Stimulated activated CD4-positive, alpha-beta T cell treated with anti-CD3 and anti-CD28 coated beads, TNF-alpha, amount 100 ng/mL, for 24 hours (primary cell): ENCODE data around the gene TBX4.

Source experiments
- DNase-seq, 3 experiments: peaks; one replicate each; pipeline ENCODE4 v3.0.0-alpha.2; 2020; ENCODE audit warnings: low read depth in 3 of 3

The TBX4 gene

DNA sequence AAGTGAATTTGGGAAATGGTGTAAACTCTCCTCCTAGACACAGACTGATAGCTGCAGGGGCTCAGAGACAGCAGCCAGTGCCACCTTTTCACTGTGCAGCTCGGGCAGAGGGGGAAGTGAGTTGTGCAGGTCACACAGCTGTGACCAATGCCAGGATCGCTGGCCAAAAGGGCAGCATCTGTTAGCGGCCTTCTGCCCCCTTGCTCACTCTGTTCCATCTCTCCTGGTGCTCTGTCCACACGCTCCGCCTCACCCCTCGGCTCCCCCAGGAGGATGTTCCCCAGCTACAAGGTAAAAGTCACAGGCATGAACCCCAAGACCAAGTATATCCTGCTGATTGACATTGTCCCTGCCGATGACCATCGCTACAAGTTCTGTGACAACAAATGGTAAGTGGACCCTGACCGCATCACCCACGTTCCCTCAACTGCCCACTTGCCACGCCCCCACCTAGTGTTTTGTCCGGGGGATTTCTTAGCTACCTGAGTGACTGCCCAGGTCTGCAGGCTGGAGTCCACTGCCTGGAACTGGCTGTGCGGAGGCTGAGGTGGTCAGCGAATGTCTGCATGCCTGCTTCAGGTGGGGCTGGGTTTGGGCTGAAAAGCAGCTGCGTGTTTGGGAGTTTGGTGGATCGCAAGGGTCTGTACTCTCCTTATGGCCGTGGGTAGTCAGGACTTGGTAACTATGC lies 13.5 kb downstream of the TBX4 start:
- DNase-seq: no peak

DNA sequence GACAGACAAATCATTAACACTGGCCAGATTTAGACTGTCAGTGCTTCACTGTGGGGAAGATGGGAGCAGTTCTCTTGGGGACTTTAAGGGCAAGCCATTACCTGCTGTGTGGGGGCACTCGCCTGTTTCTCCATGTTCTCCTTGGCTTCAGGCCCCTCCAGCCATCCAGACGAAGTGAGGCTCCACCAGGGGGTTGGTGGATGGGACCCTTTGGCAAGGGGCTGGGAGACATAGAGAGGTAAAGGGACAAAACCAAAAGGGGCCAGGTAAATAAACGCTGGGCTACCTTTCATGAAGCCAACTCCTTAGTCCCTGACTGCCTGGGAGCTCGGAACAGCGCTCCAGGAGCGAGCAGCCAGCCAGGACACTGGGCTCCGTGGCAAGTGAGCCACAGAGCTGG lies 14.0 kb downstream of the TBX4 start:
- no peak for DNase-seq

DNA sequence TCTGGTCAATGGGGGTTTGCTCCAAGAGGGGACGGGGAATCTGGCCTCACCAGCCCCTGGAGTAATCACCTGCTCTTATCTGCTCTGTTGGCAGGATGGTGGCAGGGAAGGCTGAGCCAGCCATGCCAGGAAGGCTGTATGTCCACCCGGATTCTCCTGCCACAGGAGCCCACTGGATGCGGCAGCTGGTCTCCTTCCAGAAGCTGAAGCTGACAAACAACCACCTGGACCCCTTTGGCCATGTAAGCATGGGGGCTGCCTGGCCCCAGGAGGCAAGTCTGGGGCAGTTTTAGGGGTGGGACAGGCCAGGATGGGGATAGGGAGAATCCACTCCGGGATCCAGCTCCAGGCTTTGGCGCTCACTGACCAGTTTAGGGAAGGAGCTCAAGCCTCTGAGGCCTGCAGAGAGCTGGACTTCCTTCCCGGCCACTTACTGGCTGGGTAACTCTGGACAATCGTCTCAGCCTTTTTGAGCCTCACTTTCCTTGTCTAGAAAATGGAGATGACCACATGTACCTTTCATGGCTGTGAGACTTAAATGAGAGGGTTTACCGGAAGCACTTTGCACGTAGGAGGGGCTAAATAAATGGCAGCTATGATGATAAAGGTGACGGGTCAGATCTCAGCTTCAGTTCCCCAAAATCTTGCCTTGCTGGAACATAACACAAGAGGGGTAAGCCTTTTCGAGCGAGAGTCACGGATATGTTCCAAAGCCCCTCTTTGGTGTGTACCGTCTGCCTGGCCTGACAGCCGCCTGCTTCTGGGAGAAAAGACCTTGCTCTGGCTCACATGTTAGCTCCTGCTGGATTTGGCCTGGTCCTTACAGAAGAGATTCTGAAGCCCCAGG lies 15.4 kb downstream of the TBX4 start:
- no peak for DNase-seq

DNA sequence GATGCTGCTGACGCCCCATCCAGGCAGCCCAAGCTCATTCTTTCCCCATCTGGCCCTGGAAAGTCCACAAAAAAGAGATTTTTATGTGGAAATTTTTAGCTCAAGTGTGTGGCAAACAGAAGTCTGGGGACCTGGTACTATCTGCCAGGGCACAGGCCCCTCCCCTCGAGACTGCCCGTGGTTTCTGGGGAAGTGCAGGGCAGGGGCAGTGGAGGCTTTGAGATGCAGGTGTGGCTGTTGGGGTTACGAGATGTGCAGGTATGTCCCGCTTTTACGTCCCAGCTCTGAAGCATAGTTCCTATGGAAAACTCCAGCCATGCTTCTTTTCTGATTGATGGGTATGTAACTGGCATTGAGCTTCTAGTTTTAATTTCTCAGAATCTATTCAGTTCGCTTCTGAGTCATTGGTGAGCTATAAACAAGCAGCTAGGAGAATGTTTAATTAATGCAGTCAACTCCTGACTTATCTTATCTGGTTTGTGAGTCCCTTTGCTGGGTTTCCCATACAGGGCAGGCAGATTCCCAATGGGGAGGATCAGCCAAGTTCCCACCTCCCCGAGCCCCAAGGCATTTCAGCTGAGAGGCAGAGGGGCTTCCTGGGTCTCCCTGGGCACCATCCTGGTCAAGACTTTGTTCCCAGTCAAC lies 16.2 kb downstream of the TBX4 start:
- DNase-seq: no peak

DNA sequence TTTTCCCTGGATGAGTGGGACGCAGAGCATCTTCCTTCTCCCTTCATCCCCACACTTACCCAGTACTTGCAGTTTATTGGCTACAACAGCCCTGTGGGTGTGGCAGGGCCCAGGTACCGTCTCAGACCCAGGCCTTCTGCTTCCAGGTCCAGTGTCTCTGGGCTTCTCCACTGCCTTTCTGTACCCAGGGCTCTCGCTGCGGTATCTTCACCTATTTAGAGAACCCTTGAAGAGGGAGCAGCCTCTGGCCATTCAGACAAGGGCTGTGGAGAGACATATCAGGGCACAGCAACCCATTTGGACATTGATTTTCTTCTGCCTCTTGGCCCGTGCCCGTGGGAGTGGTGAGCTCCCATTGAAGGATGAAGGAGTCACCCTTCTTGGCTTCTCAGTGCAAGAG lies 17.3 kb downstream of the TBX4 start:
- DNase-seq: no peak

DNA sequence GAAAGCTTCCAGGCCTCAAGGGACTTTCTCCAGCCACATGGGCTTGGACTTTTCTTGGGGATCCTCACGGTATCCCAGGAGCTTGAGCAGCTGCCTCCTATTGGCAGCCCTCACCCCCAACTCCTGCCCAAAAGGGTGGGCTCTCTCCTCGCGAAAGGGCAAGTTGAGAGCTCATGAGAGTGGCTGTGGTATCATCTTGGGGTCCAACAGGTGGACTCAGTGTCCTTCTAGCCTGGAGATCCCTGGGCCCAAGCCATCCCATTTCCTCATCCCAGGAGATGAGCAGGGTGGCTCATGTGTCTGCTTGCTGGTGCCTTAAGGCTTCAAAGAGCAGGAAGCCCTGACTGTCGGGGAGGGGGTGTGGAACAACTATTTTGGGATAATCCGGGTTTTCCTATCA lies 17.7 kb downstream of the TBX4 start:
- DNase-seq: no peak

DNA sequence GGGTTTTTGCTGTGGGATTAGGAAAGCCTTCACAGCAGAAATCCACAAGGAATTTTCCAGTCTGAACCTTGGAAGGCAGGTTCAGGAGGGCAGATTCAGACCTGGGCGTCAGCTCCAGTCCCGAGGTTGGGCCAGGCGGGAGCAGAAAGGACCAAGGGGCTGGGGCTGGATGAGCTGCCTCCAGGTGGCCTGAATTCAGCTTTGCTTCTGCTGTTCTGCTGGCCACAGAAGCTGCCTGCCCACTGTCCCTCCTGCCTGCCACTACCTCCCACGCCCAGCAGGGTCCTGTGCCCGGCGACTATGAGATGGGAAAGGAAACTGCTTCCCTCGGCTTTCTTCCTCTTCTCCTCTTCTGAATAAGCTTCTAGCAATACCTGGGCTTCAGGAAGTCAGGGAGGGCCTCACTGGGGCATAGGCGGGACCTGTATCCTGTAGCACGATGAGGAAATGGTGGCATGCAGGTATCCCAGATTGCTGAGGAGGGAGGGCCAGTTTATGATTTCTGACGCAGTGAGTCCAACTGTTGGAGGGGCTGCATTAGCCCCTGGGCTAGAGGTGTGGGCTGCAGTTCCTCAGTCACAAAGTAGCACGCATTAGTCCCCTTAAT lies 18.4 kb downstream of the TBX4 start:
- DNase-seq: no peak

DNA sequence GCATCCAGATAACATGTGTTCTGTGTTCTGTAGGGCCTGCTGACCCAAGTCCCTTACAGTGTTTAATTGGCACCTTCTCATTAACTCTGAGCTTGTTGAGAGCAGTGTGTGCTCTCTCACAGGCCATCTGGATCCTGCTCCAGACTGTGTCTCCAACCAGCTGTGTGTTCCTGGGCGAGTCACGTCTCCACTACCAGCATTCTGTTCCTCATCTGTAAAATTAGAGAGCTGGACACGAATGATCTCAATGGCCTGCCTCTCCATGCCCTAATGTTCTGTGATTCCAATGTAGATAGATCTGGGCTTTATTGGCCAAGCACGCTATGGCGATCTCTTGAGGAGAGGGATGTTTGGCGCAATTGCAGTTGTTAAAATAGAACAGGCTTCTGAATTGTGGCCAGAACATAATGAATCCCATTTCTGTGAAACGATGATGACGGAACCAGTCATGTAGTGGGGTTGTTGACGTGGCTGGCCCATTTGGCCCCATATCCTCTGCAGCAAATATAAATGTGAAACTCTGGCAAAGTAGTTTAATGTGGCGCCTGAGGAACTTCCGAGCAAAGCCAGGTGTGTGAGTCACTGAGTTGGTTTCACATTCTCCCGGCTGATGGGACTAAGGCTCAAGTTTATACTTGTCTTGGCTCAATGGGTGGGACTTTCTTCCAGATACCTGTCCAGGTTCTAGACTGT lies 22.2 kb downstream of the TBX4 start:
- DNase-seq: no peak

DNA sequence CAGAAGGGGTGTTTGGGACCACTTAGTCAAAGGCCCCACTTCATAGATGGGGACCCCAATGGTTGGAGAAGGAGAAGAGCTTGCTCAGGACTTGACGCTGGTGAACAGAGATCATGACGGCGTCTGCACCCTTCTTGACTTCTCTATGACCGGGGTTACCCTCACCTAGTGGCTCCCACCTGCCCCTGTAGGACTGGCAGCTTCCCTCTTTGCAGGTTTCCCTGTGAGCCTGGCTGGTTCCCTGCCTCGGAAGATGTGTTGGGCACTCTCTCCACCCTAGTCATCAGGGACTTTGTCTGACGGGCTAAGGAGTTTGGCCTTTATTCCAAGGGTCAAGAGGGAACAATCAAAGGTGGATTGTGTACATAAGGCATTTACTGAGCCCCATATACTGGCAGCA lies 22.7 kb downstream of the TBX4 start:
- DNase-seq: no peak

DNA sequence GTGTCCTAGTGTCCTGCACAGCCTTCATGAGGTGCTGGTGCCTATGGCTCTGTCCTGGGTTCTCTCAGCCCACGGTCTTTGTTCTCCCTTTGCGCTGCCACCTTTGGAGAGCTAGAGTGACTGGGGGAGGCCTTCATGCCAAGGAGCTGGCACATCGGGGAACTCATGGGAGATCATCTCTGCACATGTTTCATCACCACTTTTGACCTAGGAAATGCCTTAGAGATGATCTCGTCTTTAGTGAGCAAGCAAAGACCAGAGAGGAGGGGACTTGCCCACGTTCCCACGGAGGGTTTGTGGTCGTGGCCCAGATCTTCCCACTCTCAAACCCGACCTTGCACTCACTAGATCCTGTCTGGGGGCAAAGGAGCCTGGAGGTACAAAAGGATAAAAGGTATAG lies 23.5 kb downstream of the TBX4 start:
- no peak for DNase-seq

DNA sequence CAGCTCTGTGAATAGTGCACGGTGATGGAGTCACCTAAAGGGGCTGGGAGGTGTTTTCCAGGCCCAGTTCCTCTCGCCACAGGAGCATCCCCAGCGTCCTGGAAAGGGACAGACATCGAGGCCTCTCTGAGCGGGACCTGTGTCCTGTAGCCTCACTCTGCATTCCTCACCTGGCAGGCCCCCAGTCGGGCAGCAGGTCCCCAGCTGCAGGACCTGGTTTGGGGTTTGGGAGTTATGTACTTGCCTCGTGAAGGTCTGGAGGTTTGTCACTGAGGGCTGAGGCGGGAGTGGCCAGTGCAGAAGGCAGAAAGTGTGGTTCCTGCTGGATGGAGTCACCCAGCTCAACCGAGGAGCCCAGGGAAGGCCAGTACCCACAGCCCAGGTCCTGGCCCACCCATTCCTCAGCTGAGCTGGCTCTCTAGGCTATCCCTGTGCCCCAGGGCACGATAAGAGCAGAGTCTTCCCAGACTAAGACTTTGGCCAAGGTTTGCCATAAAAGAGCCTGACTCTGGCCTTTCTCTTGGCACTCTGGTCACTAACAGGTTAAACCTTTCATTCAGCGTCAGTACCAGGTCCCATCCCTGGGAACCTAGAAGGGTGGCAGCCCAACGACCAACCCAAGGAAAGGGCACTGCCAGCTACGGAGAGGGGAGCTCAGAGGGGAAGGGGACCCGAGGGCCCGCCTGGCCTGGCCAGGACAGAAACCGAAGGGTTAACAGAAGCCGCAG lies 24.4 kb downstream of the TBX4 start:
- no peak for DNase-seq

DNA sequence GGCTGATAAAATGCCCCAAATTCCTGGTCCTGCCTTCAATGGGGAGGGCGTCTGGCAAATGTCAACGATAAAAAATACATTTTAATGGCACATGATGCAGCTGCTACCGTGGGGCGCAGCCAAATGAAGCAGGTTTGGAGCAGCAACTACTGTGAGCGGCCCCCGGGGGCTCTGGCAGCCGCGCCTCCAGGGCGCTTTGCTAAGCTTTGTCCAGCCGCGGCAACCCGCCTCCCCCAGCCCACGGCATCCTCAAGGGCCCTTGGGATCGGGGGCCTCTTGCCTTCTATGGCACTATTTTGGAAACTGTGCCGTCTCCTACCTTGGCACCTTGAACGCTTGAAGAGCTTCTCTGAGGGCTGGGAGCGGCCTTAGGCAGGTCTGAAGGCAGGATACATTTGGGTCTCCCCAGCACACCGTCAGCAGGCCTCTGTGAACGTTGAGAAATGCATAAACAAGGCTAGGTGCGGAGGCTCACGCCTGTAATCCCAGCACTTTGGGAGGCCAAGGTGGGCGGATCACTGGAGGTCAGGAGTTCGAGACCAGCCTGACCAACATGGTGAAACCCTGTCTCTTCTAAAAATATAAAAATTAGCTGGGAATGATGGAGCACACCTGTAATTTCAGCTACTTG lies 25.1 kb downstream of the TBX4 start:
- no peak for DNase-seq

DNA sequence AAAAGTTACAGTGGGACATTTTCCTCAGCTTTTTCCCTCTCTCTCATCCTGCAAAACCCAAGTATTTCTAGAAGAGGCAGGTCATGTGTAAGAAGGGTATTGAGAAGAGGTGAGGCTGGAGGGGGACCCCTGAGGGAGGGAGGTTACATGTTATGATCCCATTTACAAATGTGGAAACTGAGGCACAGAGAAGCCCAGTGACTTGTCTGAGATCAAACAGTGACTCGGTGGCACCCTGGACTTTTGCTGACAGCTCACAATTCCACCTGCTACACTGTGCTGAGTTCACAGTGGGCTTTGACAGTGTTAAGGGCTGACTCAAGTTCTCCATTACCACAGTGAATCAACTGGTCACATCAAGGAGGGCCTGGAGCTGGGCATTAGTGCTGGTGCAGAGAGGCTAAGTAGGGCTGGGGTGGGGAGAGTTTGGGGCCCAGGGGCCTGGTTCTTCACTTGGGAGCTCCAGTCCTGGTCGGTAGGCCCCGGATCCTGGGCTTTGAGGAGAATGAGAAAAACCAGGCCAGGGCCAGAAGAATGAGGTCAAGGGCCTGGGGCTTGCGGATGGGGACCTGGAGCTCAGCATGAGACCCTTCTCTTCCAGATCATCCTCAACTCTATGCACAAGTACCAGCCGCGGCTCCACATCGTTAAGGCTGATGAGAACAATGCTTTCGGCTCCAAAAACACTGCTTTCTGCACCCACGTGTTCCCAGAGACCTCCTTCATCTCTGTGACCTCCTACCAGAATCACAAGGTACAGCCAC lies 26.0 kb downstream of the TBX4 start:
- DNase-seq: no peak

DNA sequence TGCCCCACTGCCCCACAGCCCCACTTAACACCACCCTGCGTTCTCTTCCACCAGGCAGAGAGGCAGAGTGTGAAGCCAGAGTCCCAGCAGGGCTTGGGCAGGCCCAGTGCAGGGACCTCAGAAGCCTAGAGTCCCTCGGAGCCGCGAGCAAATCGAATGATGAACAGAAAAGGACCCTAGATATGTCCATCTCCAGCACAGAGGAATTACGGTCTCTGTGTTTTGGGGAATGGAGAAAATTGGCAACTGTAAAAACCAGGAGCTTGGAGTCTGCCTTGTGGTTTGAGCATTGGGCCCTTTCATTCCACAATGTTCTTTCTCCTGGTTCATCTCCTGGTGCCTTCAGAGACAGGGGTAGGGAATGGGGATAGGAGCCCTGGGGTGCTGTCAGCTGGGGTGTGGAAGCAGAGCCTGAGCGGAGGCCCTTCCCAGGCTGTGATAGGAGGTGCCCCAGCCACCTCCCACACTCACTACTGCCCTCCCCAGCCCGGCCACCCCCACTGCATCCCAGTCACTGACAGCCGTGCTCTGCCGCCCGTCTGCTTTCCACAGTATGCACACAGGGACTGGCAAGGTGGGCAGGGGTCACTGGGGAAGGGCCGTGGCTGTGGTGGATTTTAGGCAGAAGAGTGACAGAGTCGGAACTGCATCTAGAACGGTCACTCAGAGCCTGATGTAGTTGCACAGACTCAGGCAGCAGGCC lies 26.7 kb downstream of the TBX4 start:
- no peak for DNase-seq

DNA sequence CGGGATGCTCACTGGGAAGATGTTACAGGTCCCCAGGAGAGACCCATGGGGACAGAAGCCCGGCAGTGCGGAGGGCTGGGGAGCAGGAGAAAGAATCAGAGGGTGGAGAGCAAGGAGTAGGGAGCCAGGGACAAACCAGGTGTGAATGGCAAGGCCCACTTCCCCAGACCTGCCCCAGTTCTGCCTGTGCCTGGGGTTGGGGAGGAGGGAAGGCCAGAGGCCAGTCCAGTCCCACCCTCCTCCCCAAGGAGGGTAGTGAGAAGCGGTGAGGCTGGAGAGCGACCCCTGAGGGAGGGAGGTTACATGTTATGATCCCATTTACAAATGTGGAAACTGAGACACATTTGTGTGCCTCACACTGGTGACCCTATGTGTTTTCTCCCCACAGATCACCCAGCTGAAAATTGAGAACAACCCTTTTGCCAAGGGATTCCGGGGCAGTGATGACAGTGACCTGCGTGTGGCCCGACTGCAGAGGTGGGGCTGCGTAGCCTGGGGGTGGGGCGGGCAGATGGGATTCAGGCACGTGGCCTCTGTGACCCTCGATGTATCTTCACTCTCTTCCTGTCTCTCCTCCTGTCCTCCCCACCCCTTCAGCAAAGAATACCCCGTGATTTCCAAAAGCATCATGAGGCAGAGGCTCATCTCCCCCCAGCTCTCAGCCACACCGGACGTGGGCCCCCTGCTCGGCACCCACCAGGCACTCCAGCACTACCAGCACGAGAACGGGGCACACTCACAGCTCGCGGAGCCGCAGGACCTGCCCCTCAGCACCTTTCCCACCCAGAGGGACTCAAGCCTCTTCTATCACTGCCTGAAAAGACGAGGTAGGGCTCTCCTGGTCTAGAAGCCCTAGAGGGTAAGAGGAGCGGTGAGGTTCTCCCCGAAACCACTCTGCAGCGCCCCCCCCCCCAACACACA lies 27.5 kb downstream of the TBX4 start:
- DNase-seq: no peak

DNA sequence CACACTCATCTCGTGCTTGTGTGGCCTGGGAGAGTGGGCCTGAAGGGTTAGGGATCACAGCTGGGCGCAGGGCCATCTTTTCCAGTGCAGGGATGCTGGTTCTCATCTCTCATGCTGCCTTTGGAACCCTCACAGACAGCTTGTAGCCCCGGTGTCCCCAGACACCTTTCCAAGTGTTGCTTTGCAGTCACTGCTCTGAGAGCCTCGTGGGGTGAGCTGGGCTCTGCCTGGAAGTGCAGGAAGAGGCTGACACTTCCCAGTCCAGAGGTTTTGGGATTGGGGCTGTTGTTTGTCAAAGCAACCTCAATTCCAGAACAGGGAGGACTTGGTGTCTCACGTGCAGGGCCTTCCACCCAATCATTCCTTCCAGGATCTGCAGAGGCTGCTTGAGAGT lies 28.2 kb downstream of the TBX4 start:
- DNase-seq: no peak

DNA sequence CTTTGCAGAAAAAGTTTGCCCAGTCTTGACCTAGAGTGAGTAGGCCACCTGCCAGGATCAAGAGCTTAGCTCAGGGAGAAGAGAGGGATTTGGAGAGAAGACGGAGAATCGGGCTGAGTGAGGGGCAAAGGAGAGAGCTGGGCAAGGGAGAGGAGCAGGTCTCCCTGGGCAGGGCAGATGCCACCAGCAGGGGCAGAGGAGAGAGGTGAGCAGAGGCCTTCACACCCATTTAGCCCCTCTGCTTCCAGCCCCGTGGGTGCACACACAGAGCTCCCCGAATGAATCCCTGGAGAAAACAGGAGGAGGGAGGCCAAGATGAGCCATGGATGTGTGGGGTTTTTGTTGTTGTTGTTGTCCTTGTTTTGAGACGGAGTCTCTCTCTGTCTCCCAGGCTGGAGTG lies 29.2 kb downstream of the TBX4 start:
- no peak for DNase-seq

DNA sequence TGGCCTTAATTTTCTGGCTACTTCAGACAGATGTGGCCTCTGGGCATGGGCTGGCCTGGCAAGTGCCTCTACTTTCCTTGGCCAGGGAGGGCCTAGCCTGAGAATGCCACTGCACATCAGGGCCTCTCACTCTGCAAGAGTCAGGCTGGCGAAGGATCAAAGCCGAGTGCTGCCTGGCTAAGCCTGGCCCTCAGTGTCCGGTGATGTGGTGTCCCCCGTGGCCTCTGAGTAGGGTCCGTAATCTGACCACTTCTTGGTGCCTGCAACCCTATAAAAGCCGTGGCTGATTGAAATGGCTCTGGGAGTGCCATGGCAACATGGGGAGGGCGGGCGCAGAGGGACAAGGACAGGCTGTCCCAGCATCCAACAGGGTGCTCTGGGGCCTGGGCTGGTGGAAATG lies 30.2 kb downstream of the TBX4 start:
- no peak for DNase-seq
